Camera-type eye (tissue), 1 donor: ENCODE data around the gene PLS1. TPM values are rescaled to one million over a fixed set of nuclear protein-coding genes. Genes with fewer than 3 reads are reported as not detected.

Experiments
- total RNA-seq: library from RNA; depleted of rRNA; stranded (reverse); fragments of >200 nt; gene quantifications from one replicate; pipeline ENCODE4 v1.2.3, GENCODE V29; 2014

PLS1 gene
- total RNA-seq, result 11.1 TPM

GRCh38 chr3:142595951-142596725 is at the start of gene PLS1:
TSS of gene PLS1 (plus strand) at chr3:142596393. CDS start at chr3:142664238, 67,845 bp downstream.

DNA sequence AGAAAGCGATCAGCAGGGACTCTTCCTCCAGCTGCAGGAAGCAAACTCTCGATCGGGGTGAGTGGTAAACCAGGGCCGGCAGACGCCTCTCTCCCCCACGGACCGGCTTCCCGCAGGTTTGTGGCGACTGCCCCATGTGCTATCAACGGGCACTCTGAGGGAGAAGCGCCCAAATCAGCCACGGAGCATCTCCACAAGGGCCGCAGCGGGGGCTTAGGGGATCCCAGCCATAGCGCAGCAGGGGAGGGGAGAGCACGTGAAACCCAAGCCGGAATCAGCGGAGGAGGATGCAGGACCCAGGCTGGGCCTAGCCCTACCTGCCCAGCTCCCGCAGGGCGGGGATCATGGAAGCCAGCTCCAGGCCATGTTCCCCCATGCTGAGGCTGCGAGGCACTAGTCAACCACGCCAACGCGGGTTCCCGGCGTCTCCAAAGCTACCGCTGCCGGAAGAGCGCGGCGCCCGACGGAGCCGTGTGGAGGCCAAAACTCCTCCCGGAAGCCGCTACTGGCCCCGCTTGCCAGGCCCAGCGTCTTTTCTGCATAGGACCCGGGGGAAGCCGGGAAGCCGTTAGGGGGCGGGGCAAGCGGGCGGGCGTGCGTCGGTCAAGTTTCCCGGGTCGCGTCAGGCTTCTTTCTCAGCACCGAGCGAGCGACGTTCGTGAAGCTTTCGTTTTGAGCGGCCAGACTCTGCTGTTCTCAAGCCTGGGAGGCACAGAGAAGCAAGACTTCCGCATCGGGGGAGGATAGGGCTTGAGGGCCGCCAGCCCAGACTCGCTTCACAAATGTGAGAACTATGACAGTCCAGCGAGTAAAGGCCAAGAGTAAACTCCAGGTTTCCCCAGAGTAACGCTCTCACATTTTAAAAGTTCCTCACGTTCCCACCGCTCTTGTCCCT is 17.6 kb upstream of the PLS1 start, which contains the start of gene ATR:
TSS of gene ATR (minus strand) at position 405 of the 895 bp plus-strand sequence. CDS start at position 376, 29 bp downstream.

GRCh38 chr3:142723968-142724681 is 127.9 kb downstream of the PLS1 start, which contains the start of gene TRPC1:
TSS of gene TRPC1 (plus strand) at chr3:142724034. CDS start at chr3:142724560, 526 bp downstream.

Other genes with a start within 250 kb of the PLS1 start
- gene XRN1, start 148.4 kb upstream of the PLS1 start, total RNA-seq, result 107 TPM
- gene ATR, start 17.7 kb upstream of the PLS1 start, total RNA-seq, result 60.7 TPM
- 55.5 TPM for gene TRPC1, start 127.6 kb downstream of the PLS1 start, total RNA-seq